HG03196 (cell line): ENCODE results near the gene FGR.
A peak's percentile ranks its signal among the peaks of the same experiment; 100 is the strongest.
"Not testable (repeated sequence)": the region's sequence is repeated elsewhere in the genome, so short reads cannot be mapped to it uniquely, and the experiment has no call there.

Experiments
- ATAC-seq: cut with Tn5 transposase; IDR thresholded peaks from one replicate; pipeline ENCODE4 v1.9.1; 2021; ENCODE audit not compliant: unreplicated experiment

Gene FGR

DNA sequence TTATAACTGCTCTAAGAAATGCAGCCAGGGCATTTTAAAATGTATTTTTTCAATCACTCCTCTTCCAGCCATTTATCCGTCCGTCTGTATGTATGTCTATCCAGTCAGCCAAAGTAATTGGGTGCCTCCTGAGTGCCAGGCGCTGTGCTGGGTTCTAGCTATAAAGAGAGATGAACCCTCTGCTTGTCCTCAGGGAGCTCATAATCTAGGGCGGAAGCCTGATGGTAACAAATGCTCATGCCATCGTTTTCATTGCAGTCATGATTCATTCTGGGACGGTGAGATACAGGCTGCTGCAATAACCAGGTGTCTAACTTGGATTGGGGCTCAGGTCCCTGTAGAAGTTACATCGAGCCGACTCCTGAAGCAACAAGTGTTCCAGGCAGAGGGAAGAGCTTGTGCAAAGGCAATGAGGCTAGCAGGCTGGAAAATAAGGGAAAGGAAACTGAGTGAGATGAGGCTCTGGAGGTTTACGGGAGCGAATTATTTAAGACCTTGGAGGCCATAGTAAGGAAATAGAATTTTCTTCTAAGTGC lies 25.4 kb upstream of the FGR start:
- ATAC-seq = no peak

DNA sequence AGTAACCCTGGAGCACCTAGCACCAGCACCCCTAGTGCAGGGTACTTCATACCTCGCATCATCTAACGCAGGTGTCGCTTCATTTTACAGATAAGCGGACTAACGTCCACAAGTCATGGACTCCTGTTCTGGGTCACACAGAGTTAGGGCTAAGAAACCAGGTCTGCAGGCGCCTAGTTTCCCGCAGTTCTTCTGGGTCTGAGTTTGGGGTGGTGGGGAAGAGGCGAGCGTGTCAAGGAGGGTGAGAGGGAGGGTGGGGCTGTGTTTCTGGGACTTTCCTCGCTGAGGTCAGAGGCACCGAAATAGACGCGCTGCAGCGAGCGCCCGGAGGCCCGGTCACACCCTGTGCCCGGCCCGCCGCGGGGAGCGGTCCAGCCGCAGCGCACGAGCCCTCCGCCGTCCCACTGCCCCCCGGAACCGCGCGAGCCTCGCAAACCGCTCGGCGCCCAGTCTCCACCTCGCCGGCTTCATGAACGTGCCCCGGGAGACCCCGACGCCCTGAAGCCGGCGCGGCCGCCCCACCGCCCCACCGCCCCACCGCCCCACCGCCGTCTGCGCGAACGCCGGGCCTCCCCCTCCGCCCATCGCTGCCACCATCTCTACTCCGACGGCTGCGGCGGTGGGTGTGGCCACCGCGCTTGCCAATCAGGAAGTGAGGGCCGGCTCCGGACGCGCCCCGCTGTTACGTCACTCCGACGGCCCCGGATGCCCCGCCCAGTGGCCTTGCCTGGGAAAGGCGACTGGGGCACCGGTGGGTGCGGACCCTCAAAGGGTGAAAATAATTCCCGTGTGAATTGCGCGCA lies 24.7 kb upstream of the FGR start:
- ATAC-seq = peak; percentile 58

DNA sequence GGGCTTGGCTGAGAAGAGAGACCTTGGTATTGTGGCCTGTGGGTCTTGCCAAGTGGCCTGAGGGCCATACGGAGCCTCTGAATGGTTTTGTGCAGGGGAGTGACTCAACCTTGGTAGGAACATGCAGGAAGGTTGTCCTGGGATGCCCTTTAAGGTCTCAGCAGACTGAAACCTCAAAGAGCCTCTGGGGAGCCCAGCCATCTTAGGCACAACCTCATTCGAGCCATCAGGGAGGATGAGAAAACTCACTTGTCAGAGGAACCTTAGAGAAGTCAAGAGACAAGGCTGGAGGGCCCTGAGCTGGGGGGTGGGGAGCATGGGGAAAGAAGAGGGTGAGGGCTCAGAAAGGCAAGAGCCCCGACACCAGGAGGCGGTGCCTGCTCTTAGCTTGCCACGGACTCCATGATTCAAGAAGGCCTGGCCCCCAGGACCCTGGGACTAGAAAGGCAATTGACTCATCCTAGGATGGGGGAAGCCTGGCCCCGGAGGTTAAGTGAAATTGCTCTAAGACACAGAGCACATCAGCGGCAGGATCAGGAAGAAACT lies 24.0 kb upstream of the FGR start:
- peak; percentile 20 for ATAC-seq

GRCh38 chr1:27656157-27656893 lies 21.3 kb upstream of the FGR start:
- ATAC-seq = no peak

DNA sequence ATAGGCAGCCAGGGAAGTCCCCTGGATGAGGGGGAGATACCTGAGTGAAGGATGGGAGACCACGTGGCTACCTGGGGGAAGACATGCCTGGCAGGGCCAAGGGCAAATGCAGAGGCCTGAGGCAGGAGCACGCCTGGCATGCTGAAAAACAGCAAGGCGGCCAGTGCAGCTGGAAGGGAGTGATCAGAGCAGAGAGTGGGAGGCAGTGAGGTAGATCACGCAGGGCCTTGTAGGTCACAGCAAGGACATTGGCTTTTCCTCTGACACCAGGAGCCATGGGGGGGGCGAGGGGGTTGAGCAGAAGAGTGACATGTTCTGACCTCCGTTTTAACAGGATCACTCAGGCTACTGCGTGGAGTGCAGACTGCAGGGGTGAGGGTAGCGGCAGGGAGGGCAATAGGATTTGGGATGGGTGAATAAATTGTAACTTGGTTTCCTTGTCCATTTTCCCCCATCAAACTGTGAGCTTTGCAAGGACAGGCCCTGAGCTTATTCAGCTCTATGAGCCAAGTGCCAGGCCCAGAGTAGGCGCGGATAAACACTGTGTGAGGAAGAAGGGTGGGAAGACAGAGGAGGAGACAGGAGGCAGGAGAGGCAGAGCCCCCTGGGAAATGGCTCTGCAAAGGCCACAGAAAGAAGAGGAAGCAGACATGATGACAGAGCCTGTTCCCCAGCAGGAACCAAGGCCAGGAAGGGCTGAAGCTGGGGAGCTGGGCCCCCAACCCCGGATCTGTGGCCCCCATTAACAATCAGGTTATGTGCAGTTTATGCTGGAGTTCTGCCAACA lies 20.4 kb upstream of the FGR start:
- ATAC-seq = no peak

- ATAC-seq = no peak
These were observed 17.3 kb upstream of the FGR start for GRCh38 chr1:27652111-27652864.

DNA sequence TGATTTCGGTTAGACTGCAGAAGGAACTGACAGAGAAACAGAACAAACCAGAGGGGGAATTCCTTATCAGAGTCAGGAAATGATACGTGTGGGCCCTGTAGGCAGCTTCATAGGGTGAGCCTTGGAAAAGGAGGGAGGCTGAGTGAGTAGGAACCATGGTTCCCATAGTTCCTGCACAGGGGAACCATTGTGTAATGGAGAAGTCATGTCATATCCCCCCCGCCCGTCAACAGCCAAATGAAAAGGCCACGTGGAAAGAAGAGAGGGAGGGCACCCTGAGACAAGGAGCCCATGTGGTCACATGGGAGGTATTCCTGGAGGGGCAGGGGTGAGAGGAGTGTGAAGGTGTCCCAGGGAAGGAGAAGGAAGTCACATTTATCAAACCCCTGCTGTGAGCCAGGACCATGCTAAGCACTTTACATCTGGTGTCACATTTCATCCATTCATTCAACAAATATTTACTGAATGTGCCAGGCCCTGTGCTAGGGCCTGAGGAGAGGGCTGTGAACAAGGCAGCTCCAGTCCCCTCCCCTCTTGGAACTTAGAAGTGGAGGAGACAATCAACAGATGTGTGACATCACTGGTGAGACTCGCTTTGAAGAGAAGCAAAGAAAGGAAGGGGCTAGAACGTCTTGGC lies 15.7 kb upstream of the FGR start:
- no peak for ATAC-seq

GRCh38 chr1:27650171-27650538 lies 15.2 kb upstream of the FGR start:
- no peak for ATAC-seq

DNA sequence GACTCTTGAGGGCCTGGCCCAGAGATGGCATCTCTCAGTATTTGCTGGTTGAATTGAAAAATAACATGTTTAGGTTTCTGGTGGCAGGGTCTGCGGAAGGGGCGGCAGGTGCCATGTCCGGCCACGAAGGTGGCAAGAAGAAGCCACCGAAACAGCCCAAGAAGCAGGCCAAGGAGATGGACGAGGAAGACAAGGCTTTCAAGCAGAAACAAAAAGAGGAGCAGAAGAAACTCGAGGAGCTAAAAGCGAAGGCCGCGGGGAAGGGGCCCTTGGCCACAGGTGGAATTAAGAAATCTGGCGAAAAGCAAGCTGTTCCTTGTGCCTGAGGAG lies 14.3 kb upstream of the FGR start:
- ATAC-seq = no peak

- ATAC-seq = no peak
These were observed 13.8 kb upstream of the FGR start for GRCh38 chr1:27648602-27649305.

DNA sequence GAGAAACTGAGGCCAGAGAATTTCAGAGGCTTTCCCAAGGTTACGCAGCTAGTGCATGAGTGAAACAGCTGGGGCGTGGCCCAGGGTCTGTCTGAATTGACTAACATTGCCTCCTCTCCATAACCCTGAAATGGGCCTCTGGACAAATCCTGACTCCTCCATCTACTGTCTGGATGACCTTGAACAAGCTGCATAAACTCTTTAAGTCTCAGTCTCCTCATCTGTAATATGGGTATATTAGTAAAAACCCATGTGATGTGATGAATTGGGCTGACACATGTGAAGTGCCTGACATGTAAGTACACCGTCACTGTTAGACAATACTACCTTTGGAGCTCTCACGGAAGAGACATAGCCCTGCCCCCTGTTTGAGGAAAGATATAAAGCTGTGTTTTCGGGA lies 12.3 kb upstream of the FGR start:
- ATAC-seq = no peak

- ATAC-seq = no peak
These were observed 11.7 kb upstream of the FGR start for GRCh38 chr1:27646676-27647075.

DNA sequence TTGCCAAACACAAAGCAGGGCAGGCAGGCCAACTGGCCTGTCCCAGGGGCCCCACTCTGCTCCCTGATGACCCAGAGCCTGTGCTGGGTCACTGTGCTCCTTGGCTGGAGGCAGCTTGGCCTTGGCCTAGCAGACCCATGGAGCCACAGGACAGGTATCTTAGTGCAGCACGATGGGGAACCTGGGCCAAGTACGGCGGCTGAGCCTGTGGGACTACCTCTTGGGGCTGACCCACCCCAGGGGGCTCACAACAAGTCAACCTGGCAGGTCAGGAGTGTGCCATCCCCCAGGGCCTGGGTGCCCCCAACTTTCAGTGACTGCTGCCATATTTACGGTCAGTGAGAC lies 10.1 kb upstream of the FGR start:
- no peak for ATAC-seq

DNA sequence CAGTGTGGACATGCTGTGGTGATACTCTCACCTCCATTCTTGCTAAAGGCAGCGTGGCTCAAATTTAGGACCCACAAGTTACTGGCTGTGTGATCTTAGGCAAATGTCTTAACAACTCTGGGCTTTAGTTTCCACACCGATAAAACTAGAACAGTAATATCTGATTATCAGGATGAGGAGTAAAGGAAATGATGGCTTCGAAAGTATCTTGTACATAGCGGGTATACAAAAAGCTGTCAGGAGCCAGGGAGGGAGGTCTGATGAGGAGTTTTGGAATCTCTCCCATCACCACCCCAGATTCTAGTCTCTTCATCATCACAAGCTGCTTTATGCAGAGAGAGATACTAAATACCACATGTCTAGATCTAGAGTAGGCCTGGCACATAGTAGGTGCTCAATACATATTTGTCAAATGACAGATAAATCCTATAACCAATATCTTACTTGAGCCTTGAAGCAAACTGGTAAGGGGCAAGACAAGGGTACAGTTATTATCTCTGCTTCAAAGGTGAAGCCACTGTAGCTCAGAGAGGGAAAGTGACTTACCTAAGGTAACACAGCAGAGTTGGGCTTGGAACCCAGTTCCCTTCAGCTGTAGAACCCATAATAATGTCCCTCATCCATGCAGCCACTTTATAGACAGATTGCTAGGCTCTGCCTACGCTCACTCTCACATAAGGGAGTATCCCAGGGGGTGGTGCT lies 9.5 kb upstream of the FGR start:
- ATAC-seq = no peak

GRCh38 chr1:27643600-27644368 lies 8.8 kb upstream of the FGR start:
- no peak for ATAC-seq

DNA sequence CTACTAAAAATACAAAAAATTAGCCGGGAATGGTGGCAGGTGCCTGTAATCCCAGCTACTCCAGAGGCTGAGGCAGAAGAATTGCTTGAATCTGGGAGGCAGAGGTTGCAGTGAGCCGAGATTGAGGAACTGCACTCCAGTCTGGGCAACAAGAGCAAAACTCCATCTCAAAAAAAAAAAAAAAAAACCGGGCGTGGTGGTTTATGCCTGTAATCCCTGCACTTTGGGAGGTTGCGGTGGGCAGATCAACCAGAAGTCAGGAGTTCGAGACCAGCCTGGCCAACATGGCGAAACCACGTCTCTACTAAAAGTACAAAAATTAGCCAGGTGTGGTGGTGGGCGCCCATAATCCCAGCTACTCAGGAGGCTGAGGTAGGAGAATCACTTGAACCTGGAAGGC lies 5.5 kb upstream of the FGR start:
- ATAC-seq = not testable (repeated sequence)

- ATAC-seq = no peak
These were observed 3.8 kb upstream of the FGR start for GRCh38 chr1:27638805-27639204.

DNA sequence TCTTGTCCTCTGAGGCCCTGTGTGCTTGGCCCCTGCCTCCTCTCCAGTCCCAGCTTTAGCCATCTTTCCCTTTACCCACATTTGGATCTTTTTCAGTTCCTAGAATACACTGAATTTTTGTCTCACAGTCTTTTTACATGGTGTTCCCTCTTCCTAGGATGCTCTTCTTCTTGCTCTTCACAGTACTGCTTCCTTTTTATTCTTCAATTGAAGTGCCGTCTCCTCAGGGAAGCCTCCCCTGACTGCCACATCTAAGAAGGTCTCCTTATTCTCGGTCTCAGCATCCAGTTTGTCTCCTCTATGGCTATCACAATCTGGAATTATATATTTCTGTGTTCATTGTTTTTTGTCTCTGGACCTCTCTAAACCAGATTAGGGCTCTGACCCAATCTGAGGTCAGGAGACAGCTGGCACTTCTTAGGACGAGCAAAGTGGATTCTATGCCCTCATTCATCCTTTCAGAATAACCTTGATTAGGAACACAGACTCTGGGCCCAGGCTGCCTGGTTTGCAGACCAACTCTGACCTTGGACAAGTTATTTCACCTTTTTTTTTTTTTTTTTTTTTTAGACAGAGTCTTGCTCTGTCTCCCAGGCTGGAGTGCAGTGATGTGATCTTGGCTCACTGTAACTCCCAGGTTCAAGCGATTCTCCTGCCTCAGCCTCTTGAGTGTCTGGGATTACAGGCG lies 3.2 kb upstream of the FGR start:
- no peak for ATAC-seq
